SU-DHL-6 (cell line): ENCODE results near the gene BBS1.

Experiments
- H2AFZ ChIP-seq: fragments of 200-600 bp; sonication (generic); 2 replicates; pipeline ENCODE4 v1.6.1; 2014; ENCODE audit warnings: low read depth, mild to moderate bottlenecking, moderate library complexity, mixed read lengths, antibody characterized with exemption, low read length; ENCODE audit not compliant: severe bottlenecking
- H3F3A ChIP-seq: fragments of 200-600 bp; shearing (Covaris generic); 2 replicates; pipeline ENCODE4 v1.6.0; 2016; ENCODE audit warnings: antibody characterized with exemption, mild to moderate bottlenecking; ENCODE audit not compliant: insufficient read depth
- H3K27ac ChIP-seq: fragments of 200-600 bp; sonication (generic); 2 replicates; pipeline ENCODE4 v1.5.1; 2016; ENCODE audit warnings: low read depth, mild to moderate bottlenecking, low read length, moderate library complexity, mixed read lengths
- H3K27me3 ChIP-seq: fragments of 200-600 bp; sonication (generic), shearing (Covaris generic); 2 replicates; pipeline ENCODE4 v1.6.0; 2014; ENCODE audit warnings: mild to moderate bottlenecking, low read length
- H3K36me3 ChIP-seq: fragments of 200-600 bp; sonication (generic); 2 replicates; pipeline ENCODE4 v1.6.1; 2014; ENCODE audit warnings: mild to moderate bottlenecking, low read length, mixed read lengths
- H3K4me2 ChIP-seq: fragments of 300-600, 200-600 bp; shearing (Covaris generic), sonication (generic); 2 replicates; pipeline ENCODE4 v1.6.0; 2014; ENCODE audit warnings: low read length, low read depth, mild to moderate bottlenecking; ENCODE audit not compliant: poor library complexity, severe bottlenecking
- H3K4me3 ChIP-seq: fragments of 200-600 bp; sonication (generic); 2 replicates; pipeline ENCODE4 v1.5.1; 2014; ENCODE audit warnings: antibody characterized with exemption, low read length, mild to moderate bottlenecking, mixed read lengths; ENCODE audit not compliant: insufficient read depth, poor library complexity, severe bottlenecking
- H3K79me2 ChIP-seq: fragments of 200-600 bp; sonication (generic); 2 replicates; pipeline ENCODE4 v1.6.1; 2014; ENCODE audit warnings: mild to moderate bottlenecking, low read length, moderate library complexity; ENCODE audit not compliant: insufficient read depth
- H3K9ac ChIP-seq: fragments of 200-600 bp; sonication (generic); 2 replicates; pipeline ENCODE4 v1.7.0; 2014; ENCODE audit warnings: mild to moderate bottlenecking, low read length
- H3K9me2 ChIP-seq: fragments of 200-600 bp; sonication (generic); replicated peaks from 2 replicates; pipeline ENCODE4 v1.6.1; 2014; ENCODE audit warnings: low read length; ENCODE audit not compliant: insufficient read depth
- H3K9me3 ChIP-seq: fragments of 200-600 bp; sonication (generic); 2 replicates; pipeline ENCODE4 v1.6.1; 2014; ENCODE audit warnings: low read length, mixed read lengths; ENCODE audit not compliant: insufficient read depth
- H4K20me1 ChIP-seq: fragments of 200-600 bp; sonication (generic); 2 replicates; pipeline ENCODE4 v1.6.1; 2014; ENCODE audit warnings: low read depth, mild to moderate bottlenecking, antibody characterized with exemption, low read length, moderate library complexity, mixed read lengths
- EZH2phosphoT487 ChIP-seq: fragments of 200-600 bp; sonication (generic), shearing (Covaris generic); conservative IDR thresholded peaks from 2 replicates; pipeline ENCODE4 v1.6.1; 2018; ENCODE audit warnings: mild to moderate bottlenecking, antibody characterized with exemption, low read length, moderate library complexity, mixed read lengths
- TF ChIP-seq, protein P1 (sequence below): fragments of 200-600 bp; sonication (generic); IDR thresholded peaks from one replicate; pipeline ENCODE4 v1.5.1; 2017; ENCODE audit warnings: antibody characterized with exemption, mild to moderate bottlenecking, low read length, moderate library complexity; ENCODE audit not compliant: insufficient read depth, poor library complexity, severe bottlenecking

Gene BBS1

DNA sequence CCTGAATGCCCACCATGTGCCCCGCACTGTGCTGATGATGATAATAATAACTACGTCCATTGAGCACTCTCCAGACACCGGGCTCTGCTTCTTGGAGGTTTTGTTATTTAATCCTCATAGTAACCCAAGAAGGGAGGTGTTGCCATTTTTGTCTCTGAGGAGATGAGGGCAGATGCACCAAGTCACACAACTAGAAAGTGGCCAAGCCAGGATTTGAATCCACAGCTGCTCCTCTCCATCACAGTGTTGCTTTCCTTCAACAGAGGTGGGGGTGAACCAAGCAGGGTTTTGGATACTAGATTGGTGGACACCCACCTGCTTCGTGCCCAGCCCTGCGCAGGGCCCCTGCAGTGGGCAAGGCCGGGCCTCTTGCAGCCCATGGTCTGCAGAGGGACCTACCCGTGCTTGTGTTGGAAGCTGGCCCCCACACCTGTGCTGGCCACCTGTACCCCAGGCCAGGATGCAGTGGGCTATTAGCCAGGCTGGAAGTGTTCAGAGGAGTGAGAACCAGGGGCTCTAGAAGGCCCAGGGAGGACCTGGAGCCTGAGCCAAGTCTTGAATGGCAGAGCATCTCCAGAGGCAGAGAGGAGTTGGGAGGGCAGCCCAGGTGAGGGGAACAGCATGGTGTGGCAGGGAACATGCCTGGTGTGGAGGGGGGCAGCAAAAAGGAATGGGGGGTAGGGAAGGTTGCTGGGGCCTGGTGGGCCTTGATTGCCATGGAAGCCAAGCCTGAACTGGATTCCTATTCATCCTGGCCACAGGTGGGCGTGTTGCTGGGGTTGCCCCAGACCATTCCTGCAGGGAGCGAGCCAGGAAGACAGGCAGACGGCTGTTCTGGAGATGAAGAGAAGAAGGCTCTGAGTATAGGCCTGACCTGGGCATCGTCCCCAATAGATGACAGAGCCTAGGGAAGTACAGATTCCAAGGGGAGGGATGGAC lies 32.9 kb upstream of the BBS1 start:
- no peak for TF ChIP-seq EZH2phosphoT487
- TF ChIP-seq, protein P1, sequence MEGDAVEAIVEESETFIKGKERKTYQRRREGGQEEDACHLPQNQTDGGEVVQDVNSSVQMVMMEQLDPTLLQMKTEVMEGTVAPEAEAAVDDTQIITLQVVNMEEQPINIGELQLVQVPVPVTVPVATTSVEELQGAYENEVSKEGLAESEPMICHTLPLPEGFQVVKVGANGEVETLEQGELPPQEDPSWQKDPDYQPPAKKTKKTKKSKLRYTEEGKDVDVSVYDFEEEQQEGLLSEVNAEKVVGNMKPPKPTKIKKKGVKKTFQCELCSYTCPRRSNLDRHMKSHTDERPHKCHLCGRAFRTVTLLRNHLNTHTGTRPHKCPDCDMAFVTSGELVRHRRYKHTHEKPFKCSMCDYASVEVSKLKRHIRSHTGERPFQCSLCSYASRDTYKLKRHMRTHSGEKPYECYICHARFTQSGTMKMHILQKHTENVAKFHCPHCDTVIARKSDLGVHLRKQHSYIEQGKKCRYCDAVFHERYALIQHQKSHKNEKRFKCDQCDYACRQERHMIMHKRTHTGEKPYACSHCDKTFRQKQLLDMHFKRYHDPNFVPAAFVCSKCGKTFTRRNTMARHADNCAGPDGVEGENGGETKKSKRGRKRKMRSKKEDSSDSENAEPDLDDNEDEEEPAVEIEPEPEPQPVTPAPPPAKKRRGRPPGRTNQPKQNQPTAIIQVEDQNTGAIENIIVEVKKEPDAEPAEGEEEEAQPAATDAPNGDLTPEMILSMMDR, result no peak
- Histone ChIP-seq H3K27ac (no peak overlapping the region), H3K9me3 (no peaks in the 10 kb centered on the region), H2AFZ (no peak overlapping the region), H3K4me3 (no peak overlapping the region), H4K20me1 (no peaks in the 10 kb centered on the region), H3K9ac (no peak overlapping the region), H3K9me2 (no peaks in the 10 kb centered on the region), H3K4me2 (no peak overlapping the region), H3K27me3 (no peaks in the 10 kb centered on the region), H3K79me2 (0 out of 2 replicates have a peak, but pooled peaks cover 11% of the 10 kb centered on the region), H3F3A (no peaks in the 10 kb centered on the region), H3K36me3 (no peaks in the 10 kb centered on the region)

DNA sequence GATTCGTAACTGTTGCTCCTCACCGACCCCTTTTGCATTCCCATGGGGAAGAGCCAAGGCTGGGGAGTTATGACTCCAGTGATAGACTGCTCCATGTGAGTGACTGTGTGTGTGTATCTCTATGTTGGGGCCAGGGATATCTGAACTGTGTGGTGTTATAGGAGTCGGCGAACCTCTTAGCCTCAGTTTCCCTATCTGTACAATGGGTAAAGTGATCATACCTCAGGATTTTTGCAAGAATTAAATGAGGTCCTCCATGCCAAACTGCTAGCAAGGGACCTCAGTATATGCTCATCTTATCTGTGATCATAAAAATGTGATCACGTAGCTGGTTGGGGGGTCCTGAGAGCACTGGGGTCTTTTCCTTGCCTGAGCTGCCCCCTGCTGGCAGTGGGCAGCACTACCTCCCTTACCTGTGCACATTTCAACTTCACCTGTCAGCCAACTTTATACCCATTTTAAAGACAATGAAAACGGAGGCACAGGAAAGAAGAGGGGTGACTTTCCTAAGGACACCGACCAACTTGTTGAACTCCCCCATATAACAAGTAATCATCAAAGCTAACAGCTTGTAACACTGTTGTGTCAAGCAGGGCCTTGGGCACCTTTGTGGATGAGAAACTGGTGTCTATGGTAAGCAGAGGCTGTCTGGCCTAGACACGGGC lies 31.6 kb upstream of the BBS1 start:
- H3K9me3 ChIP-seq, result no peaks in the 10 kb centered on the region
- H3K4me3 ChIP-seq, result peak overlapping the region; percentile 85
- 0 out of 2 replicates have a peak, but pooled peaks cover 11% of the 10 kb centered on the region for H3K79me2 ChIP-seq
- TF ChIP-seq, protein P1, result peak; percentile 95
- TF ChIP-seq EZH2phosphoT487, result no peak
- H3K36me3 ChIP-seq, result no peaks in the 10 kb centered on the region
- no peaks in the 10 kb centered on the region for H4K20me1 ChIP-seq
- H3K27me3 ChIP-seq, result no peaks in the 10 kb centered on the region
- no peak overlapping the region for H3K27ac ChIP-seq
- peak overlapping the region; percentile 75 for H3K4me2 ChIP-seq
- peak overlapping the region; percentile 77 for H3K9ac ChIP-seq
- no peak overlapping the region for H2AFZ ChIP-seq
- no peaks in the 10 kb centered on the region for H3K9me2 ChIP-seq
- no peaks in the 10 kb centered on the region for H3F3A ChIP-seq

DNA sequence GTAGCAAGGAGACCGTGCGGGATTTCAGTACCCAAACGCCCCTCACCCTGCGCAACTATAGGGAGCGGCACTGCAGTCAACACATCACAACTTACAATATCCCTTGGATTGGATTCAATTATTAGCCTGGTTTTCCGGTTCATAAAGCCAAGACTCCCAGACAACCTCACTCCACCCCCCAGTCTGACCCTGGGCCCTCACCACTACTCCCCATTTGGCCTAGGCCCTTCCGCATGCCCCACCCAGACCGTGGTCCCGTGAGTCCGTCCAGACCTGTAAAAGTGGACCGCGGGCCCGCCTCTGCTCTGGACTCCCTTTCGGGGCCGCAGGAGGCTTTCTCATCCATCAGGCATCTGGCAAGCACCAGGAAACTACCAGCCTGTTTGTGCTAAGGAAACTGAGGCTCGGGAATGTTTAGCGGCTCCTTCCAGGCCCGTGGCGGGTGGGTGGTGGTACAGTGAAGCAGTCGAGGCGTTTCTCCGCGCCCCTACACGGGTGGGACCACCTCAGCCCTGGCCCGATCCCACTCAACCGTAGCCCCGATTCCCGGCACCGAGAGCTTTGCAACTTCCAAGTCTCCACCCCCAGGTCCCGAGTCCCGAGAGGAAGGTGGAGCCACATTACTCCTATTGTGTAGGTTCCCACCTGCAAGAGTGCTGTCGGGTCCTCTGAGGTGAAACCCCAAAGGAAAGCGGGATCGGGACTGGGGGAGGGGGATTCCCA lies 30.9 kb upstream of the BBS1 start:
- Histone ChIP-seq H3K36me3 (no peaks in the 10 kb centered on the region), H3K27me3 (no peaks in the 10 kb centered on the region), H2AFZ (peak overlapping the region; percentile 49), H3K27ac (0 out of 2 replicates have a peak overlapping the region, but pooled peaks have one; percentile 5), H3F3A (no peaks in the 10 kb centered on the region), H3K9ac (peak overlapping the region; percentile 77), H3K79me2 (0 out of 2 replicates have a peak, but pooled peaks cover 11% of the 10 kb centered on the region), H4K20me1 (no peaks in the 10 kb centered on the region), H3K4me3 (peak overlapping the region; percentile 85), H3K4me2 (peak overlapping the region; percentile 75), H3K9me3 (no peaks in the 10 kb centered on the region), H3K9me2 (no peaks in the 10 kb centered on the region)
- TF ChIP-seq, protein P1, result no peak
- no peak for TF ChIP-seq EZH2phosphoT487
